GM12872 (cell line): ENCODE results near the gene NEB.

ENCODE experiments used
- TF ChIP-seq, protein P1 (sequence below): IDR thresholded peaks from 3 replicates; pipeline ENCODE4 v1.5.1; 2011; ENCODE audit warnings: low read depth, mild to moderate bottlenecking, low read length, moderate library complexity; ENCODE audit not compliant: insufficient read depth

Gene NEB

DNA sequence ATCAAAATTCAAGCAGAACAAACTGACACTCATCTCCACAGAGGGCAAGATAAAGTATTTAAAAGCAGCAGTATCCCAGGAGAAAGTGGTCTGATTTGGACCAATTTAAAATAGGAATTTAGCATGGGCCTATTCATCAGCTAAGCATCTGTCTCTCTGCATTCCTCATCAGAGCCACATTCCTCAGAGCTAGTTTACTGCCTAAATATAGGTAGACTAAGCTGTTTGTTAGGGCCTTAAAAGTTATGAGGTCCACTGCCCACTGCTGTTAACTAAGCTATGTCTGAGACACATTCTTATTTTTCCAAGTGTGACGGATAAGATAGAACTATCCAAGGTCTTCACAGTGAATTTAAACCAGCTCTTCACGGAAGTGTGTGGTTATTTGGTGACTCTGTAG lies 17.6 kb downstream of the NEB start:
- TF ChIP-seq, protein P1, sequence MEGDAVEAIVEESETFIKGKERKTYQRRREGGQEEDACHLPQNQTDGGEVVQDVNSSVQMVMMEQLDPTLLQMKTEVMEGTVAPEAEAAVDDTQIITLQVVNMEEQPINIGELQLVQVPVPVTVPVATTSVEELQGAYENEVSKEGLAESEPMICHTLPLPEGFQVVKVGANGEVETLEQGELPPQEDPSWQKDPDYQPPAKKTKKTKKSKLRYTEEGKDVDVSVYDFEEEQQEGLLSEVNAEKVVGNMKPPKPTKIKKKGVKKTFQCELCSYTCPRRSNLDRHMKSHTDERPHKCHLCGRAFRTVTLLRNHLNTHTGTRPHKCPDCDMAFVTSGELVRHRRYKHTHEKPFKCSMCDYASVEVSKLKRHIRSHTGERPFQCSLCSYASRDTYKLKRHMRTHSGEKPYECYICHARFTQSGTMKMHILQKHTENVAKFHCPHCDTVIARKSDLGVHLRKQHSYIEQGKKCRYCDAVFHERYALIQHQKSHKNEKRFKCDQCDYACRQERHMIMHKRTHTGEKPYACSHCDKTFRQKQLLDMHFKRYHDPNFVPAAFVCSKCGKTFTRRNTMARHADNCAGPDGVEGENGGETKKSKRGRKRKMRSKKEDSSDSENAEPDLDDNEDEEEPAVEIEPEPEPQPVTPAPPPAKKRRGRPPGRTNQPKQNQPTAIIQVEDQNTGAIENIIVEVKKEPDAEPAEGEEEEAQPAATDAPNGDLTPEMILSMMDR = no peak

DNA sequence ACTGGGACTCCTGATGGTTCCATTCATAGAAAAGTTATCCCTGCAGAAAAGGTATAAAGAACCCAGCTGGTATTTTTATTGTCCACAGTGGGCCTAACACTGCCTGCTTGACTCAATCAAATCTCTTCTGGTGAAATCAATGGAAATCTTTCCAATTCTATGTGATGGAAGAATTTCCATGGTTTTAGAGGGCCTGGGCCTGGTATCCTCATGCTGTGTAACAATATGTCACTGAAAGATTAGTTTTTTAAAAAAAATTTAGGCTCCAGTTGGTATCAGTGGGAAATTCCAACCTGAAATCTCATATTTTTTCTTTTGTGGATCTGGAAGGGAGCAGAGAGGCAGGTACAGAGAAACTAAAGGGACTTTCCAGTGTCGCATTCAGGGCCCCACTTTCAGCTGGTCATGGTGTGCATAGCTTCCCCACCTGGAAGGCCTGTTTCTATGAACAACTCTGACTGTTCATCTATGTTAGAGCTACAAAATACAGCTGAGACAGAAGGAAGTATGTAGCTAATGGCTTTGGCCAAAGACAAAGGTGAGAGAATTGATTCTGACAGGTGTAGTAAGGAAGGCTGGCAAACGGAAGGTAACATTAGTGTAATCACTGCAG lies 20.9 kb downstream of the NEB start:
- TF ChIP-seq, protein P1 = no peak

DNA sequence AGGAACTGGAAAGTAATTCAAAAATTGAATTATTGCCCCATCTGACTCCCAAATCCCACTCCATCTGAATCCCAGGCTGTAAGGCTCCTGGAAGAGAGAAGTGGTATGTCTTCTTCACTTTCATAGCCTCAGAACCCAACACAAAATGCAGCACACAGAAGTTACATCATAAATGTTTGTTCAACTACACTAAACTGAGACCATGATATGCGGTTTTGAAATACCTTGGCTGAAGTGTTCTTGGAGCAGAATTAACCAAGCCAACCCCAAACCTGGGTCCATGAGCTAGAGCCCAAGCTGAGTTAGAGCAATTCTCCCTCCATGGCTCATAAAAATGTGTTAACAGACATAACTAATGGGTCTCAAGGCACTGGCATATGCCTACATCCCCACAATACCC lies 23.3 kb downstream of the NEB start:
- TF ChIP-seq, protein P1 = no peak

DNA sequence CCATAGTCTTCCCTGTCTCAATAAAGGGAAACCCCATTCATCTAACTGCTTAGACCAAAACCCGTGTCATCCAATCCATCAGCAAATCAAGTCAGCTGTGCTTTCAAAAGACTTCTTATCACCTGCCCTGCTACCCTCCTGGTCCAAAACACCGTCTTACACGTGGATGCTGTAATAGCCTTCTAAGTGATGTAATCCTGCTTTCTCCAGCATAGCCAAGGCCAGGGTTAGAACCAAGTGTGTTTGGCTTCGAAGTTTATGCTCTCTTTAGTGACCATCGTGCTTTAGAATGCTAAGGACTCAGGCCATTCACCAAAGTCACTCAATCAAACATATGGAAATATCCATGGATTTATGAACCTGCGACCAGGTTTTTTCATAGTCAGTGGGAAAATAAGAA lies 25.5 kb downstream of the NEB start:
- TF ChIP-seq, protein P1 = no peak

DNA sequence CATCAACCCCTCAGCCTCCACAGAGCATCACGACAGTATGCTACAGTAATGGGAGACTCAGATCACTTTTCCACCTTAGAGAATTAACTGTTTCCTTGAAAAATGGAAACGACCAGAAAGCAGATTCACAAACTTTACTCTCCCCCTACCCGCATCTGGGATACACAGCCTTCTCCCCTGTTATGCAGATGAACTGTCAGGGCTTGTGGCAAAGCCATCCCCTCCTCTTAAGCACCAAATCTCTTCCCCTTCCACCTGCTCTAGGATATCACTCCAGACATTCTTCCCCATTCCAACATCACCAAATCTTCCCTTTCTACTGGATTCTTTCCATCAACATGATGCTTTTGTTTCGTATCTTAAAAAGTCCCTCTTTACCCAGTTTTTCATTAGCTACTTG lies 26.4 kb downstream of the NEB start:
- TF ChIP-seq, protein P1 = no peak

DNA sequence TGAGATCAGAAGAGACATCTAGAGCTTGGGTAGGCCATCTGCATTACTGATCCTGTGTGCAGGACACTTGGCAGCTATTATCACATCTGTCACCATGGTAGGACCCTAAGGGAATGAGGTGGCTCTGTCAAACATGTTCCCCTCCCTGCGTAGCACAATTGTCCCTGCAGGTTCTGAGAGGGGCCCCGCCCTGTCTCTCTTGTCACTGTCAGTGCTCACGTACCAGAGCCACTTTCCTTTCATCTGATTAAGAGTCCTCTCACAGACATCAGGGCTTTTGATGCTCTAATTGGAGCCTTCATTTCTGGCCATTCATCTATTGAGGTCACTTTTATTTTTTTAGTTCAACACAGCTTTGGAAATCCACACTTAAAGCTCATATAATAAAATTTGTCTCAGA lies 38.5 kb downstream of the NEB start:
- TF ChIP-seq, protein P1 = no peak

DNA sequence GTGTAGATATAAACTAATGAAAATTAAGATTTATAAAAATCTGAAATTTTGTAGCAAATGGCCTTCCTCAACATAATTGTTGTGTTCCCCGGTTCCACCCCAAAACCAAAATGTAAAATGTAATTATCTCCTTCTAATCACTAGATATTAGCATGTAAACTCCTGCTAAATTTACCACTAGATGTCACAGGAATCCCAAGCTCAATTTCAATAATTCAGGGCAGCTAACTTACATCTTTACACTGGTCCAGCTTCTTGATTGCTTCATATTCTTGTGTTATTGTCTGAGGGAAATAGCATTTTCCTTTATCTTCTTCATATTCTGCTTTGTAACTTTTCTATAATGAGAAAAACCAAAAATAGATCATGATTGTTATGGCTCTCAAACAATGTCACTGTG lies 42.6 kb downstream of the NEB start:
- TF ChIP-seq, protein P1 = no peak
